Ovary (tissue), 9 donors: ENCODE data around the gene AGXT. TPM values are rescaled to one million over a fixed set of nuclear protein-coding genes. Genes with fewer than 3 reads are reported as not detected.
A peak's percentile ranks its signal among the peaks of the same experiment; 100 is the strongest.

Experiments
- DNase-seq, 5 donors: peaks; one replicate each; pipeline ENCODE4 v3.0.0-alpha.2; 2019 to 2020
- H3K27ac ChIP-seq, 2 donors: fragments of 200-600 bp; one replicate each; pipeline versions ENCODE4 v1.5.1 to v1.8.0; 2019 to 2022
- H3K27me3 ChIP-seq: fragments of 200-600 bp; one replicate; pipeline ENCODE4 v1.8.0; 2022
- H3K36me3 ChIP-seq: fragments of 200-600 bp; sonication (generic); one replicate; pipeline ENCODE4 v1.5.1; 2019
- H3K4me1 ChIP-seq: one replicate; pipeline ENCODE4 v1.8.1; 2013; ENCODE audit warnings: mild to moderate bottlenecking, moderate library complexity; ENCODE audit not compliant: insufficient read depth
- H3K4me3 ChIP-seq: fragments of 200-600 bp; sonication (generic); one replicate; pipeline ENCODE4 v1.5.1; 2017
- H3K9me3 ChIP-seq, 2 donors: fragments of 200-600 bp in 1 of 2; sonication (generic) in 1 of 2; one replicate each; pipeline versions ENCODE4 v1.5.1 to v1.8.1; 2013 to 2019; ENCODE audit warnings: mild to moderate bottlenecking in 1 of 2, moderate library complexity in 1 of 2
- EP300 ChIP-seq: sonication (generic); formaldehyde crosslinking; IDR thresholded peaks from one replicate; pipeline ENCODE4 v1.6.1; 2017; ENCODE audit warnings: antibody characterized with exemption
- POLR2A ChIP-seq: fragments of 450-650 bp; IDR thresholded peaks from one replicate; pipeline ENCODE4 v1.6.1; 2017; ENCODE audit warnings: antibody characterized with exemption, mild to moderate bottlenecking, moderate library complexity
- WGBS, 3 donors: extraction: QIAGEN DNeasy Blood & Tissue Kit in 1 of 3; methylation state at CpG; one replicate each; pipeline versions ENCODE4 v1.1.5 to v1.1.7; 2013 to 2017; 5-methylcytosine and 5-hydroxymethylcytosine counted together
- intact Hi-C, 4 donors: fragments of 100-400 bp; cut with DNase I; formaldehyde crosslinking; loops; one replicate each; pipeline versions ENCODE4 v1.11.0 to v1.15.1; 2022 to 2023
- polyA plus RNA-seq, 2 donors: library from polyadenylated mRNA; stranded (reverse); fragments of 200-250 nt in 1 of 2; fragments of 350-450 nt in 1 of 2; fragmentation: Illumina TruSeq in 1 of 2; extraction: RNeasy Lipid Tissue Mini Kit (QIAGEN cat#74804) in 1 of 2; gene quantifications; one replicate each; pipeline ENCODE4 v1.2.3, GENCODE V29; 2013 to 2014
- total RNA-seq, 7 donors: library from RNA; depleted of rRNA in 2 of 7; stranded (reverse); fragments of >200 nt in 2 of 7; fragmentation: NEBNext Ultra II Directional in 3 of 7; extraction: Animal tissue kit (Norgen Biotek cat#: 25700) in 3 of 7; gene quantifications; one replicate each; pipeline versions ENCODE4 v1.1.0 to v1.2.4, GENCODE V29; 2016 to 2023
- TF ChIP-seq, protein P1 (sequence below), 3 donors: fragments of 450-650 bp in 2 of 3; fragments of 200-600 bp in 1 of 3; IDR thresholded peaks; one replicate each; pipeline versions ENCODE4 v1.5.1 to v1.8.0; 2016 to 2022; ENCODE audit warnings: antibody characterized with exemption in 3 of 3, mild to moderate bottlenecking in 1 of 3
- donor health status: DM: no; HTN: no; CAD: no; lungs with moderate emphysema.
- donor health status: DM: no; HTN: no; CAD: no.
- donor health status: Bipolar disorder and iron deficiency.
- donor health status: DM: yes; HTN: yes; CAD: no.
- donor health status: DM: no; HTN: no; CAD: no.
- donor health status: DM: yes; HTN: yes; CAD: no.

Gene AGXT
- total and polyA plus RNA-seq, 9 donors = 0.04 to 0.79 (median 0.25) TPM; not detected in 6

DNA sequence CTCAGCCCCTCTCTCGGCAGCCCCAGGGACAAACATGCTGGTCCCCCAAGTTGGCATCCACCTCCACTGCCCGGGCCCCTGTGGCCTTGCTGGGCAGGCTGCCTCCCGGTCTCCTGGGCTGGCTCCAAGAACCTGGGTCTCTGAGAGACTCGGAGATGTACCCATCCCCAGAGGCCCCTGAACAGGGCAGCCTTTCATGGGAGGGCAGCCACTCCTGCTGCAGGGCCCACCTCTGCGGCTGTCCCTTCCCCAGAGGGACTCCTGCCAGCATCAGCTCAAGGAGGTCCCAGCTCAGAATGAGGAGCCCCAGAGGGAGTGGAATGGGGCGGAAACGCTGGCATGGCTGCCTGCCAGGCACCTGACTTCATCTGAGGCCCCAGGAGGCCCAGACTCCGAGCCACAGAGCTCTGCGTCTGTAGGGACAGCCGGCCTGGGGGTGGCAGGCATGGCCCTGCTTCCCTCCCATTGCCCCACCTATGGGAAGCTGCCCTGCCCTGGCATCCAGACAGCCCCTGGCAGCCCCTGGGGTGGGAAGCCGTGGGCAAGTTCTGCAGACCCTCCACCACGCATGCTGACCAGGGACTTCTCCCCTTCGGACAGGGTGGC is 36.7 kb downstream of the AGXT start:
- H3K36me3 ChIP-seq = no peaks in the 10 kb centered on the region
- H3K9me3 ChIP-seq = no peaks in the 10 kb centered on the region
- TF ChIP-seq POLR2A (no peak), EP300 (no peak)
- TF ChIP-seq, protein P1, sequence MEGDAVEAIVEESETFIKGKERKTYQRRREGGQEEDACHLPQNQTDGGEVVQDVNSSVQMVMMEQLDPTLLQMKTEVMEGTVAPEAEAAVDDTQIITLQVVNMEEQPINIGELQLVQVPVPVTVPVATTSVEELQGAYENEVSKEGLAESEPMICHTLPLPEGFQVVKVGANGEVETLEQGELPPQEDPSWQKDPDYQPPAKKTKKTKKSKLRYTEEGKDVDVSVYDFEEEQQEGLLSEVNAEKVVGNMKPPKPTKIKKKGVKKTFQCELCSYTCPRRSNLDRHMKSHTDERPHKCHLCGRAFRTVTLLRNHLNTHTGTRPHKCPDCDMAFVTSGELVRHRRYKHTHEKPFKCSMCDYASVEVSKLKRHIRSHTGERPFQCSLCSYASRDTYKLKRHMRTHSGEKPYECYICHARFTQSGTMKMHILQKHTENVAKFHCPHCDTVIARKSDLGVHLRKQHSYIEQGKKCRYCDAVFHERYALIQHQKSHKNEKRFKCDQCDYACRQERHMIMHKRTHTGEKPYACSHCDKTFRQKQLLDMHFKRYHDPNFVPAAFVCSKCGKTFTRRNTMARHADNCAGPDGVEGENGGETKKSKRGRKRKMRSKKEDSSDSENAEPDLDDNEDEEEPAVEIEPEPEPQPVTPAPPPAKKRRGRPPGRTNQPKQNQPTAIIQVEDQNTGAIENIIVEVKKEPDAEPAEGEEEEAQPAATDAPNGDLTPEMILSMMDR (IDR thresholded peaks at IDR 0.05) = no peak
- no peak overlapping the region for H3K27ac ChIP-seq
- no peaks in the 10 kb centered on the region for H3K27me3 ChIP-seq
- WGBS, 3 donors = 81 to 87% (median 87%) methylated on average over 10 to 13 of the region's 13 CpGs
- intact Hi-C loops = no loop called here
- no peak overlapping the region for H3K4me3 ChIP-seq
- peak in 2 of 5 donors; percentile 16 to 31 for DNase-seq
- no peaks in the 10 kb centered on the region for H3K4me1 ChIP-seq

GRCh38 chr2:240906141-240906910 is 37.7 kb downstream of the AGXT start, which contains the start of gene CROCC2:
CROCC2 (plus strand) TSS chr2:240906336; CDS start chr2:240906514, 178 bp downstream.
- DNase-seq = peak in 1 of 5 donors; percentile 5
- Histone ChIP-seq H3K4me3 (no peak within 1 kb of the TSS), H3K27me3 (no peaks in the 10 kb centered on the region), H3K27ac (no peak within 1 kb of the TSS), H3K4me1 (no peaks in the 10 kb centered on the region), H3K36me3 (no peaks in the 10 kb centered on the region), H3K9me3 (no peaks in the 10 kb centered on the region)
- 55 to 64% (median 59%) methylated on average over 21 to 23 of the region's 23 CpGs for WGBS, 3 donors
- intact Hi-C loops = no loop called here
- TF ChIP-seq, protein P1 (IDR thresholded peaks at IDR 0.05) = no peak
- TF ChIP-seq POLR2A (no peak), EP300 (no peak)

DNA sequence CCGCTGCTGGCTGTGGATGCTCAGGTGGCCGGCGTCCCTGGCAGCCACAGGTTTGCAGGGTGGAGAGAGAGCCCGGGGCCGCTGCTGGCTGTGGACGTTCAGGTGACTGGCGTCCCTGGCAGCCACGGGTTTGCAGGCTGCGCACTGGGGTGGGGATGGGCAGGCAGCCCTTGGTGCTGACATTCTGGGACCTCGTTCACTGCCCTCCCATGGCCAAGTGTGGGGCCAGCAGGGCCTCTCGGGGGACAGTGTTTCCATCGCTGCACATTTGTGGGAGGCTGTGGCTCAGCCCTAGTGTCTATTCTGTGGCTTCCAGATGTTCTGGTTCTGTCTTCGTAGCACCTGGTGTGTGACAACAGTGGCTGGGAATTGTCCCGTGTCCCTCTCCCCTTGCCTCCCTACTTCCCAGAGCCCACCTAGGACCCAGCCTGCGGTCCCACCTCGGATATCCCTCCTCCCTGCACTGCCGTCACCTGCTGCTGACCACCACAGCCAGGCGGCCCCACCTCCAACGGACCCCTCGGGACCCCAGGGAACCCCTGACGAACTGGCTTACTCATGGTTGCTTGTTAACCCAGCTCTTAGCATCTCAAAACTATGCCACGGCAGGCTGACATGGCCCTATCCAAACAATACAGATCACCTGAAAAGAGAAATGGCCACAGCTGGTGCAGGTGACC is 38.4 kb downstream of the AGXT start:
- no peak overlapping the region for H3K4me3 ChIP-seq
- intact Hi-C loops = no loop called here
- no peaks in the 10 kb centered on the region for H3K4me1 ChIP-seq
- no peak overlapping the region for H3K27ac ChIP-seq
- no peak for DNase-seq
- H3K9me3 ChIP-seq = no peaks in the 10 kb centered on the region
- no peaks in the 10 kb centered on the region for H3K27me3 ChIP-seq
- WGBS, 3 donors = 60 to 64% (median 63%) methylated on average over 21 to 22 of the region's 22 CpGs
- TF ChIP-seq EP300 = no peak
- TF ChIP-seq, protein P1 (IDR thresholded peaks at IDR 0.05) = no peak
- no peak for TF ChIP-seq POLR2A
- H3K36me3 ChIP-seq = no peaks in the 10 kb centered on the region

- no peak overlapping the region for H3K4me3 ChIP-seq
- H3K27ac ChIP-seq = no peak overlapping the region
- no peaks in the 10 kb centered on the region for H3K27me3 ChIP-seq
- TF ChIP-seq, protein P1 (IDR thresholded peaks at IDR 0.05) = no peak
- no peak for TF ChIP-seq EP300
- no peaks in the 10 kb centered on the region for H3K36me3 ChIP-seq
- H3K9me3 ChIP-seq = no peaks in the 10 kb centered on the region
- intact Hi-C loops = no loop called here
- no peak for DNase-seq
- peaks cover 12% of the 10 kb centered on the region for H3K4me1 ChIP-seq
- WGBS, 3 donors = 70 to 72% (median 71%) methylated on average over 16 to 17 of the region's 17 CpGs
Observed at GRCh38 chr2:240909216-240909974, 40.8 kb downstream of the AGXT start.
